IMR-90 (cell line): ENCODE data around the gene ABTB2.

ENCODE experiments used
- MAFK ChIP-seq: IDR thresholded peaks from 2 replicates; pipeline ENCODE4 v1.6.1; 2012; ENCODE audit warnings: low read depth, low read length, improper control_type of control experiment
- TF ChIP-seq, protein P1 (sequence below): conservative IDR thresholded peaks from 2 replicates; pipeline ENCODE4 v1.5.1; 2012; ENCODE audit warnings: mild to moderate bottlenecking, low read depth, low read length, improper control_type of control experiment

GRCh38 chr11:34343686-34344085 lies 14.1 kb downstream of the ABTB2 start:
- TF ChIP-seq, protein P1, sequence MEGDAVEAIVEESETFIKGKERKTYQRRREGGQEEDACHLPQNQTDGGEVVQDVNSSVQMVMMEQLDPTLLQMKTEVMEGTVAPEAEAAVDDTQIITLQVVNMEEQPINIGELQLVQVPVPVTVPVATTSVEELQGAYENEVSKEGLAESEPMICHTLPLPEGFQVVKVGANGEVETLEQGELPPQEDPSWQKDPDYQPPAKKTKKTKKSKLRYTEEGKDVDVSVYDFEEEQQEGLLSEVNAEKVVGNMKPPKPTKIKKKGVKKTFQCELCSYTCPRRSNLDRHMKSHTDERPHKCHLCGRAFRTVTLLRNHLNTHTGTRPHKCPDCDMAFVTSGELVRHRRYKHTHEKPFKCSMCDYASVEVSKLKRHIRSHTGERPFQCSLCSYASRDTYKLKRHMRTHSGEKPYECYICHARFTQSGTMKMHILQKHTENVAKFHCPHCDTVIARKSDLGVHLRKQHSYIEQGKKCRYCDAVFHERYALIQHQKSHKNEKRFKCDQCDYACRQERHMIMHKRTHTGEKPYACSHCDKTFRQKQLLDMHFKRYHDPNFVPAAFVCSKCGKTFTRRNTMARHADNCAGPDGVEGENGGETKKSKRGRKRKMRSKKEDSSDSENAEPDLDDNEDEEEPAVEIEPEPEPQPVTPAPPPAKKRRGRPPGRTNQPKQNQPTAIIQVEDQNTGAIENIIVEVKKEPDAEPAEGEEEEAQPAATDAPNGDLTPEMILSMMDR = no peak
- no peak for TF ChIP-seq MAFK
